Bone marrow (tissue), 2 donors: Measurements from ENCODE around the gene MSI2.

Experiments used
- DNase-seq, 2 donors: peaks; one replicate each; lab custom pipeline; 2025; lab: John Stamatoyannopoulos, UW

Gene MSI2

GRCh38 chr17:57638284-57638683 is 382.0 kb downstream of the MSI2 start:
- no peak for DNase-seq

- DNase-seq, result no peak
Measured at GRCh38 chr17:57639381-57639780, 383.1 kb downstream of the MSI2 start.

DNA sequence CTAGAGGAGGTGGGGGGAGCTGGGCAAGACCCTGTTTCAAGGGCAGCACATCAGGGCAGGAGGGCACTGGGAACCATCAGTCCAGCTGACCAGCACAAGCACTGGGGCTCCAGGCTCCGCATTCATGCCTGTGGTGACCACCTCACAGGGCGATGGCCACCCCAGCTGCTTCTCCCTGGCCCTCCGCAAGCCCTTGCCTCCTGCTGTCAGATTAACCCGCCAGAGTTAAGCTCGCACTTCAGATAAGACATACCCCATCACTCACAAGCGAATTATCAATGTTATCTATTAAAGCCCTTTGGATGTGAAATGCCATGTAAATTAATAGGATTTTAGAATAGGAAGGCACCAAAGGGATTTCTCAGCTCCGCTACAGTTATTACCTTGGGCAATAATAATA is 383.8 kb downstream of the MSI2 start:
- DNase-seq, result no peak

GRCh38 chr17:57641761-57642160 is 385.4 kb downstream of the MSI2 start:
- DNase-seq, result no peak

- no peak for DNase-seq
Measured at GRCh38 chr17:57643062-57643461, 386.7 kb downstream of the MSI2 start.

DNA sequence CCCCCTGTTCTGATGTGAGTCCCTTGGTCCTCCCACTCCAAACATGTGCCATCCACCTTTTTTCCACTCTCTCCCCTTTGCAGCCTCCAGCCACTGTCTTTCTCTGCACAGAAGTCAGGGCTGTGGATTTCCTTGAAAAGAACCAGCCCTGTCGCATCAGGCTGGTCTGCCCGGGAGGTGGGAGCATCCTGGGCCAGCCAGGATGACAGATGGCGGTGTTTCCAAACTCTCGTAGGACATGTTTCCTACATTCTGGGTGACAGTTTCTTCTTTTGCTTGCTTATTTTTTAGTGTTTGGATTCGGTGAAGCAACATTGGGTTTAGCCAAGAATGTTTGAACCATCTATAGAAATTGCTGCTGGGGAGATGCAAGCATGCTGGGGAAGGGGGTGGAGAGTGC is 388.0 kb downstream of the MSI2 start:
- no peak for DNase-seq

DNA sequence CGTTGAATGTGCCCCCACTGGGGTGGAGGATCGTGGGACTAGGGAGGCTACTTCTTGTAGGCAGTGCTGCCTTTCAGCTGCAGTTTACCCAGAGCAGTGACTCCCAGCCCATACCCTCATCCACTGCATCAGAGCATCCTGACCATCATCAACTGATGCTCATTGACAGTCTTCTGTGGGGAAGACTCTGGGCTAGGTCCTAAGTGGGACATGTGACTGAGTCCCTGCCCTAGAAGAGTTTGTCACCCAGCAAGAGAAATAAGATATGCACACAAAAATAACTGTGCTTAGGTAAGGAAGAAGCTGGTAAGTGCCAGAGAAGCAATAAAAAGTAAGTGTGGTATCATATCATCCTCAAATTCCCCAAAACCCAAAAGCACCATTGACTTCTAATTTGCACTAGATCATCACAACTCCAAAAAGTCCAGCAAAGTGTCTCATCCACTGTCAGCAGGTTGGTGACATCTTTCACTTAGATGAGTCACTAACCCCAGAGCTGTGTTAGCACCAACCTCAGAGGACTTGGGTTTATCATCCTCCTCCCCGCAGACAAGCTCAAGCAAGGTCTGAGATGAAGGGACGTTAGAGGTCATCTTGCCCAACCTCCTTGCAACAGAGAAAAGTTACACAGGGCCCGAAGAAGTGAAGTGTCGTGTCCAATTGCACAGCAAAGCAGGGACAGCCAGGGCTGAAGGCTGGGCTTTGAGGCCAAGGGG is 389.8 kb downstream of the MSI2 start:
- DNase-seq, result no peak

DNA sequence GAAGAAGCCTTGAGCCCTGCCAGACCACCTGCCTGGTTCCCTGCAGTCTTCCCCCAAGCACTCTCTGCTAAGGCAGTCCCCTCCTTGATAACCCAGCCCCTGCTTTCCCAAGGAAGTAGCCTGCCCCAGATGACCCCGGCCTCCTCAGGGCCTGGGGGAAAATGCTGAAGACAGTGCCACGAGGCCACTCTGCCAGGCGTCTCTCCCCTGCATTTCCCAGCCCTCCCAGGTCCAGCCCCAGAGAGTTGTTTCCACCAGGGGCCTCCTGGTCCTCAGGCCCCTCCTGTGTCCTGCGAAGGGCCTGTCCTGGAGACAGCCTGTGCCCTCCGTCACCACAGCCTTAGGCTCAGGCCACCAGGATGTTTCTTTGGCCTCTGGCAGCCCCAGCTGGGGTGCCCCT is 392.4 kb downstream of the MSI2 start:
- DNase-seq, result no peak

DNA sequence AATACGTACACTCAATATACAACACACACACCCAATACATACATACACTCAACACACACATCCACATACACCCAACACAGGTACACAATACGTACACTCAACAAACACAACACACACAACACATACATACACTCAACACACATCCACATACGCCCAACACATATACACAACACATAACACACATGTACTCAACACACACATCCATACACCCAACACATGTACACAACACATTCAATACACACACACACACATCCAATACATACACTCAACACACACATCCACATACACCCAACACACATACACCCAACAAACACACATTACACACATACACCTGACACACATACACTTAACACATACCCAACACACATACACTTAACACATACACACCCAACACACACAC is 392.9 kb downstream of the MSI2 start:
- no peak for DNase-seq

DNA sequence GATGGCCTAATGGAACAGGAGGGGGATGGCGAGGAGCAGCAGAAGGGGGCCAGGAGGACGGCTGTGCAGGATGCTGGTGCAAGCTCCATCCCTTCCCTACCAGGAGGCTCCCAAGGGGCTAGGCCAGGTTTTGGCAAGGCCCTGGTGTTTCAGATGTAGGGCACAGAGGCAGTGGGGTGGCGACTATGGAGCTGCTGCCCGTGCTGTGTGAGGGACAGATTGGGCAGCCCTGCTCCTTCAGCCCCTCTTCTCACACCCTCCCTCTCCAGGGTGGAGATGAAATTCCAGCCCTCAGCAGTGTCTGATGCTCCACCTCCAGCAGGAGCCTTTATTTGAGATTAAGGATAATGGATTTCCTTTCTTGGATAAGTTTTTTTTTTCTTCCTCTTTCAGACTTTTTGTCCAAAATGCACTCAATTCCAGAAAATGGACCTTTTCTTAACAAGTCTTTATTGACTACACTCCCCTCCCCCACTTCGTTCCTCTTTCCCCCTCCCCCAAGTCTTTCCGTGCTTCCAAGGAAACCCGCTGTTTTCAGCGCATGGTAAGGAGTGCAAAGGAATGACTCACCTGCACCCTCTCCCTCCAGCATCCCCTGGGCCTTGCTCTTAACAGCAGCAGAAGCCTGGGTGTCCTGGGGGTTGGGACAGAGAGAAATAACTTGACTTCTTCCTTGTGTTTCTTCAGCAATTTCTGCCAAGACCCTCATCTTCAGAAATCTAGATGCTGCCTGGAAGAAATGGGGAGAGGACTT is 393.6 kb downstream of the MSI2 start:
- DNase-seq, result no peak

- DNase-seq, result no peak
Measured at GRCh38 chr17:57650548-57650947, 394.2 kb downstream of the MSI2 start.

GRCh38 chr17:57651451-57651850 is 395.1 kb downstream of the MSI2 start:
- DNase-seq, result no peak

DNA sequence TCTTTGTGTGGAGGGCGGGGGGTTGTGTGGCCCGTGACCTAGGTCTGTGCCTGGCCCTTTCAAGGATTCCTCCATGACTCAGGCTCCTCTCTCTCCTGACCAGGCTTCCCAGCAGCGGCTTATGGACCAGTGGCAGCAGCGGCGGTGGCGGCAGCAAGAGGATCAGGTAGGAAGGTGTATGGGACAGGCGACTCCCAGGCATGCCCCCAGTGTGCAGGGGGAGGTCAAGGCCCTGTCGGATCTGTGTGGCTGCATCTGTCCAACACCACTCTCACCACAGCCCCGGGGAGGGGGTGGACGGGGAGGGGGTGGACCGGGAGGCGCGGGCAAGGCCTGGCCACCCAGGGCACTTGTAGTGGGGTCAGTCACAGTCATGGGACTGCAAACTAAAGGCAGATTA is 395.7 kb downstream of the MSI2 start:
- DNase-seq, result no peak

DNA sequence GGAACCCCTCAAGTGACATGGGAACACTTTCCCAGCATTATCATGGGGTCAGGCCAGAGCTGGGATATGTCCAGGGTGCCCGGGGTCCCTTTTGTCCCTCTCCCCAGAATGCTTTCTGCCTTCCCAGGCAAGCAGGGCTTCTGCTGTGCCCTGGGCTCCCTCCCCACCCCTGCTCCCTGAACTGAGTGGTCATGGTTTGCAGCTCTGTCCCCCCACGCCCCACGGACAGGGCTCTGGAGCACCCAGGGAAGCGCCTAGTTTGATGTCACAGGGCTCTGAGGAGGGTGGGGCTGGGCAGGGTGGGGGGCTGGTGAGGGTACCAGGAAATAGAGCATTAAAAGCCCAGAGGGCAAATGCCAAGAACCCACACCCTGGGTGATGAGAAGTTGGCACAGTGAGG is 396.5 kb downstream of the MSI2 start:
- no peak for DNase-seq

- DNase-seq, result no peak
Measured at GRCh38 chr17:57653279-57653678, 397.0 kb downstream of the MSI2 start.

DNA sequence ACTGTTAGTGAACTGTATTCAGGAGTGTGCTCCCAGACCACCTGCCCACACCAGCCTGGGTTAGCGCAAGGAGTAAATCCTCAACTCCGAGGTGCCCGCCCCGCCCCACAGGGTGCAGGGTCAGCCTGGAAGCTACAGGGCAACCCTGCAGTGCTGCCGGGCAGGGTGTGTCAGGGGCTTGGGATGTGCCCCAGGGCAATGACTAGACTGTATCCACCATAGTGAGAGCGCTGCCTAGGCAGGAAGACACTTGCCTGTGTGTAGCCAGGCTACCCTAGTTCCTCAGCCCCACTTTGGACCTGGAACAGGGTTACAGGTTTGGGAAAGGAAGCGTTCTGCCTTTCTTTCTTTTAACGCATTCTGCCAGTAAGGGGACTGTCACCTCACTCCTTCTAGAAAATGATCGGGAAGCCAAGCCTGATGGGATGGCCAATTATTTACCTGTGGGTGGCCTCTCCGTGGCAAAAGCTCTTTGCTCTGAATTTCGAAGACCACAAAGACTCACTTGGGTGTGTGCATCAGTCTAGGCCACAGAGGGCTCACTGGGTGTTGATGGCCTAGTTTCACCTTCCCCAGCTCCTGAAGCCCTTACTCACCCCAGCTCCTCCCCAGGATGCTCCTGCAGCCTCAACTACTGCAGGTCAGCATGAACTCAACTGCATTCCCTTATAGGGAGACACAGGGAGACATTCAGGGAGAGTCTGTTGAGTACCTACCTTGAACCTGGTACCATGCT is 397.9 kb downstream of the MSI2 start:
- DNase-seq, result no peak

- DNase-seq, result no peak
Measured at GRCh38 chr17:57655553-57655952, 399.2 kb downstream of the MSI2 start.

- no peak for DNase-seq
Measured at GRCh38 chr17:57657211-57657610, 400.9 kb downstream of the MSI2 start.

GRCh38 chr17:57662041-57662440 is 405.7 kb downstream of the MSI2 start:
- DNase-seq, result no peak

GRCh38 chr17:57662644-57663308 is 406.5 kb downstream of the MSI2 start:
- DNase-seq, result peak in 1 of 2 donors; percentile 9

DNA sequence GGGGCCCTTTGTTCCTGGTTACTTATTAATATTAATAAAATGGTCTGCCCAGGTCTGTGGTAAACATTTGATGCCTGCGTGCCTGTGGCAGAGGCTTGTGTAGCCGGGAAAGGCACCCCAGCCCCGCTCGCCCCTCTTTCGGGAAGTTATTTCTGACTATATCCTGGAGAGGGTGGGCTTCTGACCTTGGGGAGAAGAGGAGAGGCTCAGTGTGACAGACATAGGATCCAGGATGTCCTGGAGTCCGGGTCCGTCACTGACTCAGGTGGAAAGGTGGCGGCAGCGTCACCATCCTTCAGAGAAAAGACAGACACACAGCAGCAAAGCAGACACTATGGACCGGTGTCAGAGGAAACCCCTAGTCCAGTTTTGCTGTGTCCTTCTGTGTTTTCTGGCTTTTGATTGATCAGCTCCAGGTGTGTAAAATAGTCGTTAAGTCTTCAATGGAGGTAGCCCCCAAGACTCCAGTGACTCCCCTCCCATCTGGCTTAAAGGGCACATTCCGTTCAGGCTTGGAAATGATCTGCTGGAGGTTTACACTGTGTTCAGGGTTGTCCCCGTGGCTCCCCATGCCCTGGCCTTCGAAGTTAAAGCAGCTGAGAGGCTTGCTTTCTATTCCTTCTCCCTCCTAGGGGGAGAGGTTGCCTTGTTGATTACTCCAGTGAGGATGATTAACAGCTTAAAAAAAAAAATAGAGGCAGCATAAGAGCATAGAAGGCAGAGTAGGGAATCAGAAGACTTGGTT is 407.2 kb downstream of the MSI2 start:
- no peak for DNase-seq

DNA sequence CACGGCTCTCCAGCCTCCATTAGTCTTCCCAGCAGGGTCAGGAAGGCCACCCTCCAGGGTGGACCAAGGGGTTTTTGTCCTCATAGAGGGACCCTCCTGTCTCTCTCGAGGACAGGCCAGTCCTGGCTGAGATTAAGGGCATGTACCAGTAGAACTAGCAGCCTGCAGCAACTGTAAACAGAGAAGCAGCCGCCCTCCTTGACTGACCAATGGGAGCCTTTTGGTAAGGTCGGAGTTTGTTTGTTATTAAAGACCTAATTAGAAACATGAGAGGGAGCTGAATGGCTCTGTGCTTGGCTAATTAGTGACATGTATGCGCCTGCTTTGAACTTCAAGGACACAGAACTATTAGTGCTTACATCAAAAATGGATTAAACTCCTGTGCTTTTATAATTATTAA is 408.8 kb downstream of the MSI2 start:
- DNase-seq, result no peak
